OCI-LY3 (cell line): ENCODE results near the gene SVIL.

Experiments used
- EZH2phosphoT487 ChIP-seq: fragments of 200-600 bp; shearing (Covaris generic); IDR thresholded peaks from 2 replicates; pipeline ENCODE4 v1.6.1; 2018; ENCODE audit warnings: antibody characterized with exemption, mixed run types, low read depth
- TF ChIP-seq, protein P1 (sequence below): fragments of 200-600, 300-600 bp; sonication (generic); IDR thresholded peaks from 2 replicates; pipeline ENCODE4 v1.5.1; 2014; ENCODE audit warnings: antibody characterized with exemption, low read length, low read depth

DNA sequence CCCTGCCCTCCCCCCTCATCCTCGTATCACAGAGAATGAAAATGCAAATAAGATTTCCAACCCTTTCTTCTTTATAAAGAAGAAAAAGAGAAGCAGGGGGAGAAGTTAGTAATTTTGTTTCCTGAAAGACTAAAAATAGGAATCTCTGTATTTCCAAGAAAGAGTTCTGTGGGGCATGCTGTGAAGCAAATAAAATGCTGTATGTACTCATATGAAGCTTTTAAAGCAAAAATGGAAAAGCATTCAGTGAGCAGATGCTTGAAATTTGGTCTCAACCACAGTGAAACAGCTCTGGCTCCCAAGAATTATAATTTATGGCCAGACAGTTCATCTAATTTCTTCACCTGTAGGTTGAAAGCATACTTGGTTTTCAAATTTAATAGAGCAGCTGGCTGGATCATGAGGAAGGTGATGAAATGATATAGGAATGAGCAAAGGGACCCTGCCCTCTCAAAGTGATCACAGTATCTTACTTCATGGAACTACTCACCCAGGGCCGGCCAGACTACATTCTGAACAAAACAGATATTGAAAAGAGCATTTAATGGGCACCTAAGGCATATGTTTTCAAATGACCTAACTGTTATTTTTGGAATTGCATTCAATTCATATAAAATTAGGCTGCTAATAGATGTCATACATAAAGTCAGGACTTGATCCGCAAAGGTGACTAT is 31.4 kb downstream of the SVIL start:
- TF ChIP-seq, protein P1, sequence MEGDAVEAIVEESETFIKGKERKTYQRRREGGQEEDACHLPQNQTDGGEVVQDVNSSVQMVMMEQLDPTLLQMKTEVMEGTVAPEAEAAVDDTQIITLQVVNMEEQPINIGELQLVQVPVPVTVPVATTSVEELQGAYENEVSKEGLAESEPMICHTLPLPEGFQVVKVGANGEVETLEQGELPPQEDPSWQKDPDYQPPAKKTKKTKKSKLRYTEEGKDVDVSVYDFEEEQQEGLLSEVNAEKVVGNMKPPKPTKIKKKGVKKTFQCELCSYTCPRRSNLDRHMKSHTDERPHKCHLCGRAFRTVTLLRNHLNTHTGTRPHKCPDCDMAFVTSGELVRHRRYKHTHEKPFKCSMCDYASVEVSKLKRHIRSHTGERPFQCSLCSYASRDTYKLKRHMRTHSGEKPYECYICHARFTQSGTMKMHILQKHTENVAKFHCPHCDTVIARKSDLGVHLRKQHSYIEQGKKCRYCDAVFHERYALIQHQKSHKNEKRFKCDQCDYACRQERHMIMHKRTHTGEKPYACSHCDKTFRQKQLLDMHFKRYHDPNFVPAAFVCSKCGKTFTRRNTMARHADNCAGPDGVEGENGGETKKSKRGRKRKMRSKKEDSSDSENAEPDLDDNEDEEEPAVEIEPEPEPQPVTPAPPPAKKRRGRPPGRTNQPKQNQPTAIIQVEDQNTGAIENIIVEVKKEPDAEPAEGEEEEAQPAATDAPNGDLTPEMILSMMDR = no peak
- TF ChIP-seq EZH2phosphoT487 = no peak
